Measurements from ENCODE around the gene IFT22.
"Not testable (repeated sequence)": the region's sequence is repeated elsewhere in the genome, so short reads cannot be mapped to it uniquely, and the experiment has no call there.

The IFT22 gene

DNA sequence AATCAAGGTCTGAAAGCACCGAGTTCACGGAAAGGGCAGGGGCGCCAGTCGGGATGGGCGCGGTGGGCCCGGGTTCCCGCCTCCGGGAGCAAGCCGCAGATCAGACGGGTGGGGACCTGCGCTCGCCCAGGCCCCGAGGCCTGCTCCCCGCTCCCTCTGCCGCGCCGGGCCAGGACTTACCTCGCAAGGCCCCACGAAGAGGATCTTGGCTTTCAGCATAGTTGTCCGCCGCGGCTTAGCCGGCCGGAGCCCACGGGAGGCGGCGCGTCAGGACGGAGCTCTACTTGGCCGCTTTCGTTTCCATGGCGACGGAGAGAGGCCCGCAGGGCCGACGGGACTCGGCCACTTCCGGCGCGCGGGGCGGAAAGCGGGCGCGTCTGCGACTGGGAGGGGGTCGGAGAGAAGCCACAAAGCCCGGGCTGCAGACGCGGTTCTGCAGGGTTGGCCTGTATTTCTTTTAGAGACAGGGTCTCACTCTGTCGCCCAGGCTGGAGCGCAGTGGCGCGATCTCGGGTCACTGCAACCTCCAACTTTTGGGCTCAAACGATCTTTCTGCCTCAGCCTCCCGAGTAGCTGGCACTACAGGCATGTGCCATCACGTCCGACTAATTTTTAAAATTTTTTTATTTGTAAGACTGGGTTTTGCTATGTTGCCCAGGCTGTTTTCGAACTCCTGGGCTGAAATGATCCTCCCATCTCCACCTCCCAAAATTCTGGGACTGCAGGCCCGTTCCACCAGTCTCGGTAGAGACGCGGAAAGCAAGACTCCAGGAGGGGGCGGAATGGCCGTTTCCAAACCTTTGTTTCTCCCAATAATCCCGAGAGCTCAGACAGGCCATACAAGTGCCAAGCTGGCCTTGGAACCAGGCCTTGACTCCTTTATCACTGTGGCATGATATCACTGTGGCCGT, at the start of gene IFT22:
TSS of gene IFT22 (minus strand) at position 322 of the 911 bp plus-strand sequence. CDS start at position 219, 103 bp downstream.
- in situ Hi-C loops (cut with HindIII; ENCODE audit: low pct_unique_long_range_greater_than_20kb, low sequenced_read_pairs), result no loop called here
- no peak for TF ChIP-seq JUND (IDR thresholded peaks at IDR 0.05; ENCODE audit: low read depth)
- DNase-seq (ENCODE audit: low read depth in 1 of 2, low spot score in 1 of 2), result peak; percentile 79 to 89

DNA sequence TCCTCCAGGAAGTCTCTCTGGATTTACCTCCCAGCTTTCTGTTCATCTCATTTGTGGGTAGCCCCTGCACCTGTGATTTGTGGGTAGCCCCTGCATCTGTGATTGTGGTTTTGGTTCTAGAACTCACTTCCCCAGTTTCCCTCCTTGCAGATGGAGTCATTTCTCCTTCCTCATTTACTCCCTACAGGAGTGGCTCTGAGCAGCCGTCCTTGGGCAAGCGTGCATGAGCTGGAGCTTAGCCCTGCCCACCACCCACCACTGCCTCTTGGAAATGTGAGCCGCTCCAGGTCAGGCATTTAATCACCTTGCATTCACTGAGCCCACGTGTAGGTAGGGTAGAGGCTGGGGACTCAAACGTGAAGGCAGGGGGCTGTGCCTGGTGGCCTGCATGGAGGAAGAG, 49.2 kb upstream of the IFT22 start:
- DNase-seq (ENCODE audit: low read depth in 1 of 2, low spot score in 1 of 2), result no peak
- TF ChIP-seq JUND (IDR thresholded peaks at IDR 0.05; ENCODE audit: low read depth), result no peak
- in situ Hi-C loops (cut with HindIII; ENCODE audit: low pct_unique_long_range_greater_than_20kb, low sequenced_read_pairs), result no loop called here

DNA sequence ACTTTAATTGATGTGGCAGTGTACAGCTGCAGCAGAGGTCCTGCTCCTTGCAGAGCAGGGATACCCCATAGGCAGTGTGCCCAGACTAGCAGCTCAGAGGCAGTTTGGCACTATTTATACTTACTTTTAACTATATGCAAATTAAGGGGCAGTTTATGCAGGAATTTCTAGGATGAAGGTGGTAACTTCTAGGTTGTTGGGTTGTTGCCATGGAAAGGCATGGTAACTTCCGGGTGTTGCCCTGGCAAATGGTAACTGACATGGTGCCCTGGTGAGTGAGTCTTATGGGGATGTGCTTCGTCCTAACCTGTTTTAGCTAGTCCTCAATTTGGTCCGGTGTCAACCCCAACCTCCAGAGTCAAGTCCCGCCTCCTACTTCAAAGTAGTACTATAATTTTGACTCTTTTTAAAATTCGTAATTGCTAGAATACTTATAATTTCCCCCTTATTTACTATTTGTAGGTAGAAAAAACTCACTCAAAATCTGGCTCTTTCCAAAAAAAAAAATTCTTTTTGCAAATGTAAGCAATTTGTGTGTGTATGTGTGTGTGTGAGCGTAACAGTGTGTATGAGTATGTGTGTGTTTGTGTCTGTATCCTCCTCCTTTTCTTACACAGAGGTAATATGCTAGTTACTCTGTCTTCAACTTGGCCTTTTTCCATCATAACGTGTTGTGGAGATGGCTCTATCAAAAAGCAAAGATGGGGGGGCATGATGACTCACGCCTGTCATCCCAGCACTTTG, 47.0 kb upstream of the IFT22 start:
- in situ Hi-C loops (cut with HindIII; ENCODE audit: low pct_unique_long_range_greater_than_20kb, low sequenced_read_pairs), result no loop called here
- no peak for TF ChIP-seq JUND (IDR thresholded peaks at IDR 0.05; ENCODE audit: low read depth)
- no peak for DNase-seq (ENCODE audit: low read depth in 1 of 2, low spot score in 1 of 2)

DNA sequence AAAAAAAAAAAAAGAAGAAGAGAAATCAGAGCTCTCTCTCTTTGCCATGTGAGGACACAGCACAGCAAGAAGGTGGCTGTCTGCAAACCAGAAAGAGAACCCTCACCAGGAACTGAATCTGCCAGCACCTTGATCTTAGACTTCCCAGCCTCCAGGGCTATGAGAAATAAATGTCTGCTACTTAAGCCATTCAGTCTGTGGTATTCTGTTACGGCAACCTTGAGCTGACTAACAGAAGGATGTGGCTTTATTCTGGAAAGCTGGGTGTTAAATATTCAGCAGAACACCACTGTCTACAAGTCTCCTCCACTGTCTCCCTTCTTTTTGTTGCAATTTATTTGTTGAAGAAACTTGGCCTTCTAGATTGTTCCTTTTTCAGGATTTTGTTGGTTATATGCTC, 46.1 kb upstream of the IFT22 start:
- no peak for TF ChIP-seq JUND (IDR thresholded peaks at IDR 0.05; ENCODE audit: low read depth)
- DNase-seq (ENCODE audit: low read depth in 1 of 2, low spot score in 1 of 2), result no peak
- in situ Hi-C loops (cut with HindIII; ENCODE audit: low pct_unique_long_range_greater_than_20kb, low sequenced_read_pairs), result no loop called here

DNA sequence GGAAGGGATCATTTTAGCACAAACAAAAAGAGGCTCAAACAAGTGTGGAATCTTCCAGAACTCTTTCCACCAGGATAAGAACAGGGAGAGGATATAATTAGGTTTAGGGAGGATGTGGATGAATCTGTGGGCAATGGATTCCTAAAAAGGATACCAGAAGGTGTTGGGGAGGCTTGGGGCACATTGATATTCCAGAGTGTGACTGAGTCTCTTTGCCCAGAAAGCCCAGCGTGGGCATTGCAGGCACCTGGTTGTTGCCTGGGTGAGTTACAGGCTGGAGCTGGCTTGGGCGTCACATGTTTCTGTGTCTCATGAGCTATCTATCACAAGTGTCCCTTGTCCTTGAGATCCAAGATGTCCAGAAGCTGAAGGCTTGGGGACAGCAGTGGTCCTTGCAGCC, 44.3 kb upstream of the IFT22 start:
- in situ Hi-C loops (cut with HindIII; ENCODE audit: low pct_unique_long_range_greater_than_20kb, low sequenced_read_pairs), result no loop called here
- no peak for TF ChIP-seq JUND (IDR thresholded peaks at IDR 0.05; ENCODE audit: low read depth)

DNA sequence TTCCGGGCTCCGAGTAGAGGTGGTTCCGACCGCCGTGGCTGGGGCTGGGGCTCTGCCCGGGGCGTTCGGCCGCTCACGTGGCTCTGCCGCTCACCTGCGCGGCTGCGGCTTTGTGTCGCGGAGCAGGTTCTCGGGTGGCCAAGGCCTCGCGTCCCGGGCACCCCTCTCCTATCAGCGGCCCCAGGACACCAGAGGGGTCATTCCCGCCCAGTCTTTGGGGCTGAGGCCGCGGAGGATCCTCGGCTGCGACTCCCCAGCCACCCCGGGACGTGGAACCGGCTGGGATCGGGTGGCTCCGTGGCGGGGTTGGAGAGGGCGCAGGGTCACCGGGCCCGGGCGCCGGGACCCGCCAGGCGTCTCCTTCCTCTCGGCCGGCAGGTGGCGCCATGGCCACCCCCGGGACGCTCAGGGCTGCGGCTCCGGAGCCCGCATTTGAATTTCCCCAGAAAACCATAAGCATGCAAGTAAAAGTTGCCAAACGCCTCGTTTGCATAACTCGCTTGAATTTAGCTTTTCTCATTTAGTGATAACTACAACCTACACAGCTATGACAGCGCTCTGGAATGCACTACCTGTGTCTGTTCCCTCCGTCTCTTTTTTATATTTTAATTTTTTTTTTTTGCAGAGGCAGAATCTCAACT, 42.2 kb upstream of the IFT22 start:
- no peak for TF ChIP-seq JUND (IDR thresholded peaks at IDR 0.05; ENCODE audit: low read depth)
- peak; percentile 65 to 70 for DNase-seq (ENCODE audit: low read depth in 1 of 2, low spot score in 1 of 2)
- in situ Hi-C loops (cut with HindIII; ENCODE audit: low pct_unique_long_range_greater_than_20kb, low sequenced_read_pairs), result no loop called here

More for the DNA sequence above, 44.3 kb upstream of the IFT22 start:
- DNase-seq (ENCODE audit: low read depth in 1 of 2, low spot score in 1 of 2), result no peak

DNA sequence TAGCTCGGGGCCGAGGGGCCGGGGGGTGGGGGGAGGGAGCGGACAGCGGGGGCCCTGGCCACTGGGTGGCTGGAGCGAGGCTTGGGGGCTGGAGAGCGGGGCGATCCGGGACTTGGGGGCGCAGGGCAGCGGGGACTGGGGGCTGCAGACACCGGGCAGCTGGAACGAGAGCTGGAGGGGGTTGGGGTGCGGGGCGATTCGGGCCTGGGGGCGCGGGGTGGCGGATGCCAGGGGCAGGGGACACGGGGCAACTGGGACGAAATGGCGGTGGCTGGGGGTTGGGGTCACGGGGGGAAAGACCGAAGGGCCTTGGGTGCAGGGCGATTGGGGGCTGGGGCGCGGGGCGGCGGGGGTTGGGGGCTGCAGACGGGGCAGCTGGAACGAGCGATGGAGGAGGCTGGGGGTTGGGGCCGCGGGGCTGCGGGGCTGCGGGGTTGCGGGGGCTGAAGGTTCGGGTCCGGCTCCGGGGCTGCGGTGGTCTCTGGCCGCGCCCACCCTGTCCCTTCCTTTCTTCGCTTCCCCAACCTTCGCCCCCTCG, 41.7 kb upstream of the IFT22 start:
- TF ChIP-seq JUND (IDR thresholded peaks at IDR 0.05; ENCODE audit: low read depth), result no peak
- DNase-seq (ENCODE audit: low read depth in 1 of 2, low spot score in 1 of 2), result no peak
- in situ Hi-C loops (cut with HindIII; ENCODE audit: low pct_unique_long_range_greater_than_20kb, low sequenced_read_pairs), result no loop called here

DNA sequence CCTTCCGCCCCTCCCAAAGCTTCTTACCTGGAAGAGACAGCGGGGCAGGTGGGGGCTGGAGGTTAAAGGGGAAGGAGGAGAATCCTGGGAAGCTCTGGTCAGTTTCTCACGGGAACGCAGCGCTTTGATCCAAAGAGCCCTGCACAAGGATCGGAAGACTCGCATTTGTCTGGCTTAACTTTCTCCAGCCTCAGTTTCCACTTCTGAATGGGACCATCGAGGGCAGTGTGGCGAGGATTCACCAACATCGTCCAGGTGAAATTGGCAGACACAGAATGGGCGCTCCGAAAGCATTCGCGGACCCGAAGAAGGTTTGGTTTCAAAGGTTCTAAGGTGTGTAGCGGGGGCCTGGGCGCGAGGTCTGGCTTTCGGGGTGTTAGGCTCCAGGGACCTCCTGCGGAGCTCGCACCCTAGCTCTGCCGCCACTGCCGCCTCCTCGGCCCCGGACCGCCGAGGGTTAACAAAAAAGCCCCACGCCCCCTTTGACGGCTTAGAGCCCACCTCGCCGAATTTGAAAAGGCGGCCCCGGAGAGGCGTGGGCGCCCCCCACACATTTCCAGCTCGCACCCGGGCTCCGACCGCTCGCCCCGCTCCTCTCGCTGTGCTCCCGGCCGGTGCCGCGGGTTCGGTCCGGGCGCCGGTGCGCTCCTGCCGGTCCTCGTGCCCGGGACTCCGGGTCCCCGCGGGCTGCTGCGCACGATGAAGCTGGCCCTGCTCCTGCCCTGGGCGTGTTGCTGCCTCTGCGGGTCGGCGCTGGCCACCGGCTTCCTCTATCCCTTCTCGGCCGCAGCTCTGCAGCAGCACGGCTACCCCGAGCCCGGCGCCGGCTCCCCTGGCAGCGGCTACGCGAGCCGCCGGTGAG, 41.0 kb upstream of the IFT22 start, which contains the start of gene COL26A1:
TSS of gene COL26A1 (plus strand) at position 542 of the 862 bp plus-strand sequence. CDS start at position 700, 158 bp downstream.
- DNase-seq (ENCODE audit: low read depth in 1 of 2, low spot score in 1 of 2), result peak; percentile 13 to 60
- no peak for TF ChIP-seq JUND (IDR thresholded peaks at IDR 0.05; ENCODE audit: low read depth)
- in situ Hi-C loops (cut with HindIII; ENCODE audit: low pct_unique_long_range_greater_than_20kb, low sequenced_read_pairs), result no loop called here

DNA sequence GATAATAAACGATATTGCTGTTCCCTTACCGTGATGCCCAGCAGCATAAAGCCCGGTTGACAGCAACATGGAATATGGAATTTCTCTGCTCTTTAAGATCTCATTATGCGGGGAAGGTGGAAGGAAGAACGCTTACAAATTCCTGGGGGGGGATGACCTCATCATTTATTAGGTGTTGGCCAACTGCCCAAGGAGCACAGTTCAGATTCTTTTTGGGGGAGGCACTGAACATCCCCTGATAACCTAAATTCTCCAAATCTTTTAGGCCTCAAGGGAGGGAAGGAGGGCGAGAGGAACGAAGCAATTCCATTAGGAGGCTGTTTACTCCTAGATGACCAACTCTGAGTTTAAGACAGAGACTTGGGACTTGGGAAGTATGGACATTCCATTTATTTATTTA, 35.8 kb upstream of the IFT22 start:
- DNase-seq (ENCODE audit: low read depth in 1 of 2, low spot score in 1 of 2), result no peak
- no peak for TF ChIP-seq JUND (IDR thresholded peaks at IDR 0.05; ENCODE audit: low read depth)
- in situ Hi-C loops (cut with HindIII; ENCODE audit: low pct_unique_long_range_greater_than_20kb, low sequenced_read_pairs), result no loop called here

DNA sequence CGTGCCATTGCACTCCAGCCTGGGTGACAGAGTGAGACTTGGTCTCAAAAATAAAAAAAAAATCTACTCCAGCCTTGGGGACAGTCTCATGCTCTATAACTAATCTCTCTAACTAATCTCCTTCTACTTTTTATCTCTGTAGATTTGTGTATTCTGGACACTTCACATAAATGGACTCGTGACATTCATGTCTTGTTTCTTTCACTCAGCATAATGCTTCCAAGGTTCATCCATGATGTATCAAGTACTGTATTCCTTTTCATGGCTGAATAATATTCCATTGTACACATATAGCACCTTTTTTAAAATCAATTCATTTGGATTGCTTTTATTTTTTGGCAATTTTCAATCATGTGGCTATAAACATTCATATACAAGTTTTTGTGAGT, 31.3 kb upstream of the IFT22 start:
- in situ Hi-C loops (cut with HindIII; ENCODE audit: low pct_unique_long_range_greater_than_20kb, low sequenced_read_pairs), result no loop called here
- no peak for TF ChIP-seq JUND (IDR thresholded peaks at IDR 0.05; ENCODE audit: low read depth)
- DNase-seq (ENCODE audit: low read depth in 1 of 2, low spot score in 1 of 2), result no peak

DNA sequence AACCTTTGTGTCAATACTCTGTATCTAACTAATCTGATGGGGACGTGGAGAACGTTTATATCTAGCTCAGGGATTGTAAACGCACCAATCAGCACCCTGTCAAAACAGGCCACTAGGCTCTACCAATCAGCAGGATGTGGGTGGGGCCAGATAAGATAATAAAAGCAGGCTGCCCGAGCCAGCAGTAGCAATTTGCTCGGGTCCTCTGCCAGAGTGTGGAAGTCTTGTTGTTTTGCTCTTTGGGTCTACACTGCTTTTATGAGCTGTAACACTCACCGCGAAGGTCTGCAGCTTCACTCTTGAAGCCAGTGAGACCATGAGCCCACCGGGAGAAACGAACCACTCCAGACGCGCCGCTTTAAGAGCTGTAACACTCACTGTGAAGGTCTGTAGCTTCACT, 27.7 kb upstream of the IFT22 start:
- in situ Hi-C loops (cut with HindIII; ENCODE audit: low pct_unique_long_range_greater_than_20kb, low sequenced_read_pairs); DNase-seq (ENCODE audit: low read depth in 1 of 2, low spot score in 1 of 2): not testable (repeated sequence)

DNA sequence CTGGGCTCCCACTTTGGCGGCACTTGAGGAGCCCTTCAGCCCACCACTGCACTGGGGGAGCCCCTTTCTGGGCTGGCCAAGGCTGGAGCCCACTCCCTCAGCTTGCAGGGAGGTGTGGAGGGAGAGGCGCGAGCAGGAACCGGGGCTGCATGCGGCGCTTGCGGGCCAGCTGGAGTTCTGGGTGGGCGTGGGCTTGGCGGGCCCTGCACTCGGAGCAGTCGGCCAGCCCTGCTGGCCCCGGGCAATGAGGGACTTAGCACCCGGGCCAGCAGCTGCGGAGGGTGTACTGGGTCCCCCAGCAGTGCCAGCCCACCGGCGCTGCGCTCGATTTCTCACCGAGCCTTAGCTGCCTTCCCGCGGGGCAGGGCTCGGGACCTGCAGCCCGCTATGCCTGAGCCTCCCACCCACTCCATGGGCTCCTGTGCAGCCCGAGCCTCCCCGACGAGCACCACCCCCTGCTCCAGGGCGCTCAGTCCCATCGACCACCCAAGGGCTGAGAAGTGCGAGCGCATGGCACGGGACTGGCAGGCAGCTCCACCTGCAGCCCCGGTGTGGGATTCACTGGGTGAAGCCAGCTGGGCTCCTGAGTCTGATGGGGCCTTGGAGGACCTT, 26.9 kb upstream of the IFT22 start:
- in situ Hi-C loops (cut with HindIII; ENCODE audit: low pct_unique_long_range_greater_than_20kb, low sequenced_read_pairs); DNase-seq (ENCODE audit: low read depth in 1 of 2, low spot score in 1 of 2): not testable (repeated sequence)
